GM19238 (cell line): Measurements from ENCODE around the gene CARD19.
"Not testable (repeated sequence)": the region's sequence is repeated elsewhere in the genome, so short reads cannot be mapped to it uniquely, and the experiment has no call there.

Experiments used
- DNase-seq: peaks from one replicate; pipeline ENCODE4 v3.0.0; 2011; ENCODE audit warnings: low spot score; ENCODE audit not compliant: insufficient read length

CARD19 gene

GRCh38 chr9:93130861-93131481, 35.0 kb downstream of the CARD19 start:
- DNase-seq: no peak

- DNase-seq: no peak
Measured at GRCh38 chr9:93131599-93132286, 35.7 kb downstream of the CARD19 start.

GRCh38 chr9:93132287-93132927, 36.4 kb downstream of the CARD19 start:
- DNase-seq: no peak

DNA sequence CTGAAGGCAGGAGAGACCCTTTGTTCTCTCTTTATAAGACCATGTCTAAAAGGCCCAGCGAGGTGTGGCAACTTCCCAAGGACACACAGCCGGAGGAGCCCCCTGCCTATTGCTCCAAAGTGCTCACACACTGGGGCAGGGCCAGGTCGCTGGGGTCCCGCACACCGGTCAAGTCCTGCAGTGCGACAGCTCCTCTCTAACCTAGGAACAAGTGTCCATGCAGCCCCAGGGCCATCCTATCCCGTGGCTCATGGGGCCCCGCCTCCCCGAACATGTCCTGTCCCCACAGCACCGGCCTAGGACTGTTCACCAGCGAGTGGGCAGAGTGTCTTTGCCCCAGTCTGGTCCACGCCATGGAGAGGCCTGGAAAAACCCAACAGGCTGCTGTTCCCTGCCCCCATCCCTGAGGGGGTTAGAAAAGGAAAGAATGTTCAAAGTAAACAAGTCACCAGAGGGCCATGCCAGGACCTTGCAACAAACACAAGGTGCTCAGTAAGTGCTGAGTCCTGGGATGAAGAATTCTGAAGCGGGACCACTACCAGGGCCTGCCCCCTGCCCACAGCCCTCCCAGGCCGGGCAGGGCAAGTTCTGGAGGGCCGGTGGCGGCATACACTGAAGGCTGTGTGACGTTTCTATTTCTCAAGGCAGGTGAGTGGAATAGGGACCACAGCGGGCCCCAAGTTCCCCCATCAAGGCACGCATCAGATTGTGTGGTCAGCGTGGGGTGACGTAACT, 37.1 kb downstream of the CARD19 start:
- DNase-seq: peak; percentile 64

DNA sequence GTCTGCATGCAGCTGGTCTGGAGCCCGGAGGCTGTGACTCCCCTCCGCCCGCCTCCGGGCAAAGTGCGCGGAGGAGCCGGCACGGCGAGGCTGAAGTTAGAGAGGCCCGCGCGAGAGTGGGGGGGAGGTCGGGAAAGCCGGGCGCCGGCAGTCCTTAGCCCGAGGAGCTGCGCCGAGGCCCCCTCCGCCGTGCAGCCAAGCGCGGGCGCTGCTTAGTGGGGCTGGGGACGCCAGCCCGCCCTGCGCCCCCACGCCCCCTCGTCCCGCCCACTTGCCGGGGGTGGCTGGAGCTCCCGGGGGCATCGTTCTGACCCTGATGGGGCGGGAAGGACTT, 37.6 kb downstream of the CARD19 start:
- no peak for DNase-seq

- DNase-seq: peak; percentile 81
Measured at GRCh38 chr9:93134015-93134739, 38.2 kb downstream of the CARD19 start, which contains the start of gene NINJ1. NINJ1 (minus strand) TSS chr9:93134251; CDS start chr9:93134217, 34 bp downstream.

DNA sequence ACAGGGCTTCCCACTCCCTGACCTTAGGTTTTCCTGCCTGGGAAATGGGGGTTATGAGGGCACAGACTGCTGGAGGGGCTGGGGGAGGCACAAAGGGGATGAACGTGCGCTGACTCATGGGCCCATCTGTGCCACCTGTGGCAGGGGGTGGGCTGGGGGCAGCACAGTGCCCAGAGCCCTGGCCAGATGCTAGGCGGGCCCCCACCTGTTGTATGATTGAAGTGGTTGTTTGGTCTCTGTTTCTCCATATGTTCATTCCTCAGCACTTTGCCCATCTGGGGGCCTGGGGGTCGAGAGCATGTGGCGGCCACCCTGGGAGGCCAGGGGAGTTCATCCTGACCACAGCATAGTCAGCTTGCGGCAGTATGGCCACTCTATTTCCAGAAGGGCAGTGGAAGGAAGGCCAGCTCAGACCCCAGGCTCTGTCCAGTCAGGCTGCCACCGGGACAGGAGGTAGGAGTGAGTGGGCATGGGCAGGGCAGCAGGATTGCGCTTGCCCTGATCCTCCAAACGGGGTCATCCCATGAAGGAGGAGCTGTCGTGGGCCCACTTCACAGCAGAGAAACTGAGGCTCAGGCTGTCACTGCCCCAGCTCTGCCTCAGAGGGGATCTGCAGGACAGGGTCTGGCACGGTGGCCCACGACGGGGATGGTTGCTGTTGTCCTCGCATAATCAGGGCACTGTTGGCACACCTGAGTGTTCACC, 38.9 kb downstream of the CARD19 start:
- DNase-seq: no peak

DNA sequence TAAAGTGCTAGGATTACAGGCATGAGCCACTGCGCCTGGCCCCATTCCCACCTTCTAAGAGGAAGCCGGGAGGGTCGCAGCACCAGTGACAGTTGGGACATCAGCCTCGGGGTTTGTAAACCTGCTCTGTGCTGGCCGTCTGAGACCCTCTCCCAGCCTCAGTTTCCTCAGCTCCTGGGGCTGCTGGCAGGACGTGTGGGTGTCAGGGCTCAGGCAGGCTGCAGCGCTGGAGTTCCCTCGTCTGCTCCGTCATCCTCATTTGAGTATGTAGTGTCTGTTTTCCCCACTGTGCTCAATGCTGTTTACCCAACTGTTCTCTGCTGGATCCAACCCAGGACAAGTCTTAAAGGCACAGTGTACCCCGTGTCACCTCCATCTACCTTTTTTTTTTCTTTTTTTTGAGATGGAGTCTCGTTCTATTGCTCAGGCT, 40.0 kb downstream of the CARD19 start:
- DNase-seq: no peak

GRCh38 chr9:93137362-93137761, 41.3 kb downstream of the CARD19 start:
- no peak for DNase-seq

DNA sequence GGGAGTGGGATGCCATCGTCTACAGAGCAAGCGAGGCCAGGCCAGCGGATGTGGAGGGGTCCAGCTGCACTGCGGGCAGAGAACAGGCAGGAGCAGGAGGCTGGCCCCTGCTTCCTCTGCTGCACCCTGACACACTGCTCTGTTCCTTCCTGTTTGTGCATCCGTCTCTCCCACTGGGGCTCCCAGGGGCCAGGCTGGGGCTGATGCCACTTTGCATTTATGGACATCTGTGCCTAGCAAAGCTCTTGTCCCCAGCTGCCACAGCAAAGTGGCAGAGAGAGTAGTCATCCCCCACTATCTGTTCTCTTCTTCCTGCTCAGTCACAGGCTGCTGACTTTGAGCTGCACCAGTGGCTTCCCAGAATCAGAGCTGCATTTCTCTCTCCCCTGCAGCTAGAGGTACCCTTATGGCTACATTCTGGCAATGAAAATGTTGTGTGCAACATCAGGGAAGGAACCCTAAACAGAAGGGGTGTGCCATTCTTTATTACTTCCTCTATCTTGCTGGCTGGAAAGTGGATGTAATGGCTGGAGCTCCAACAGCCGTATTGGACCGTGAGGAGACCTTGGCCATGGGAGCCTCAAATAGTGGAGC, 42.3 kb downstream of the CARD19 start:
- no peak for DNase-seq

- no peak for DNase-seq
Measured at GRCh38 chr9:93139365-93140182, 43.6 kb downstream of the CARD19 start.

DNA sequence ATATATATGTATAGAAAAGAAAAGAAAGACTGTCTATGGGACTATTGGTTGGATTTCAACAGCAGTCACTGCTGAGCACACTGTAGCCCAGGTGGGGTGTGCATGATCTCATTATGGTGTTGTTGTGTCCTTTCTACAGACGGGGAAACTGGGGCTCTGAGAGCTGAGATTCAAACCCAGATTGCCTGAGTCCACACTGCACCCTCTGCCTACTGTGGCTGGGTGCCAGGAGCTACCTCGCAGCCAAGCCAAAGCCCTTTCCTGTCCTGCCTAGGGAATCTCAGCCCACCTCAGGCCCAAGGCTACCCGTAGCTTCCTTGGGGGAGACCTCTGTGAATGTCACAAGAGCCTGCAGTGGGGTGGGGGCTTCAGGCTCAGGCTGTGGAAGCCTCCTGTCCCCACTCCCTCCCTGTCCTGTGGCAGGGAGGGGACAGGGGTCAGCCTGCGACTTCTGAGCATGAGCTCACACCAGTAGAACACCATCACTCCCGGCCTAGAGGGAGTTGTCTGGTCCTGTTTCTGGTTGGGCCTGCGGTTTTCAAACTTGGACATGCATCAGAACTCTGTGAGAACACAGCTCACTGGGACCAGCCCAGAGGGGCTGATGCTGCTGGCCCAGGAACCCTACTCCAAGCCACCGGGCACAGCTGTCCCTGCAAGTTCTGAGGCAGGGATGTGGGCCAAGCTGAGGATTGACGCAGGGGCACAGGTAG, 45.9 kb downstream of the CARD19 start:
- no peak for DNase-seq

DNA sequence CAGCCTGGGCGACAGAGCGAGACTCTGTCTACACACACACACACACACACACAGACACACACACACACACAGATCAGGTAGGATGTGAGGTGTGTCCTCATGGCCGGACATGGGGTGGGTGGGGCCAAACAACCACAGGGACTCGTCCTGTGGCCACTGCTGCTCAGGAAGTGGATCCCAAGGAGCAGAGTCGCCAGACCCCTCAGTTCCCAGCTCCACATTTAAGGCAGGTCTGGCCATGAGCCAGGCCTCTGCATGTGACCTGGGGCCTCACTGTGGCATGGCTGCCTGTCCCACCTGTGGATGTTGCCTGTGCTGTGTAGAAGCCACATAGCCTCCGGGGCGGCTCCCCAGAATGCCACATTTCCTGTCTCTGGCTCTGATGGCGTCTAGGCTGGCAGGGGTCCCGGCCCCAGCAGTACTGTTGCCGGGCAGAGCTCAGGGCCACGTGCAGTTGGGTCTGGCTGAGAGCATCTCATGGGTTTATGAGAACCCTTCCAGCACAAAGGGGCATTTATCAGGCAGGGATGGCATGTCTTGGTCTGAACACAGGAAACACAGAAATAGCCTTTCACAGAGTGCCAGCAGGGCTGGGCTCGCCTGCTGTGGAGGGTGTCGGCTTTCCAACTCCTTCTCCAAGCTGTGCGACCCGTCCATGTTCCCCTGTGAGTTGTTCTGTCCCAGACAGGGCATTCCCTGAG, 48.0 kb downstream of the CARD19 start:
- no peak for DNase-seq

- not testable (repeated sequence) for DNase-seq
Measured at GRCh38 chr9:93146696-93147095, 50.7 kb downstream of the CARD19 start.

- DNase-seq: no peak
Measured at GRCh38 chr9:93147632-93148031, 51.6 kb downstream of the CARD19 start.

DNA sequence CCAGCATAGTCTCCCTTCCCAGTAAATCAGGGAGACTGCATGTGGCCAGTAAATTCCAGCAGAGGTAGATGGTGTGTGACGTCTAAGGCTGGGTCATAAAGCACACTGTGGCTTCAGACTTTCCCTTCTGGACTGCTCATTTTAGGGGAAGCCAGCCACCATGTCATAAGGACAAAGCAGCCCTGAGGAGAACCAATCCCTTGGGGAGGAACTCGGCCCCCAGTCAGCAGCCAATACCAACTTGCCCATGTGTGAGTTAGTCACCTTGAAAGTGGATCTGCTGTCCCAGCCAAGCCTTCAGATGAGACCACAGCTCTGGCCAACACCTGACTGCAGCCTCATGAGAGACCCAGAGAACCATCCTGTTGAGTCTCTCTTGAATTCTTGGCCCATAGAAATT, 52.7 kb downstream of the CARD19 start:
- DNase-seq: no peak

DNA sequence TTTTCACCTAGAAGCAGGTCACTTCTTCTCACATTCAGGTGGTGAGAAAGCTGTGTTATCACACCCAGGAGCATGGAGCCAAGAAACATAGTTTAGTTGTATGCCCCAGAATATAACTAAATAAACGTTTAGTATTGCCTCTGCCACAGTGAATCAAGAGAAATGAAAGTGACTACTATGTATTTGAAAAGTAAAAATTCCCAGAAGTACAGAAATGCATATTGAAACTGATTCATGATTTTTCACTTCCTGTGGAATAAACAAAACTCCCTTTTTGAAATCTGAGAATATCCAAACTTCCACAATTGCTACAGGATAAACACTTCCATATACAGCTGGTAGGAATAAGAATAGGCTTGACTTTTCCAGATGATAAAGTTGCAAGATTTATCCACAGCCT, 53.3 kb downstream of the CARD19 start:
- DNase-seq: no peak

DNA sequence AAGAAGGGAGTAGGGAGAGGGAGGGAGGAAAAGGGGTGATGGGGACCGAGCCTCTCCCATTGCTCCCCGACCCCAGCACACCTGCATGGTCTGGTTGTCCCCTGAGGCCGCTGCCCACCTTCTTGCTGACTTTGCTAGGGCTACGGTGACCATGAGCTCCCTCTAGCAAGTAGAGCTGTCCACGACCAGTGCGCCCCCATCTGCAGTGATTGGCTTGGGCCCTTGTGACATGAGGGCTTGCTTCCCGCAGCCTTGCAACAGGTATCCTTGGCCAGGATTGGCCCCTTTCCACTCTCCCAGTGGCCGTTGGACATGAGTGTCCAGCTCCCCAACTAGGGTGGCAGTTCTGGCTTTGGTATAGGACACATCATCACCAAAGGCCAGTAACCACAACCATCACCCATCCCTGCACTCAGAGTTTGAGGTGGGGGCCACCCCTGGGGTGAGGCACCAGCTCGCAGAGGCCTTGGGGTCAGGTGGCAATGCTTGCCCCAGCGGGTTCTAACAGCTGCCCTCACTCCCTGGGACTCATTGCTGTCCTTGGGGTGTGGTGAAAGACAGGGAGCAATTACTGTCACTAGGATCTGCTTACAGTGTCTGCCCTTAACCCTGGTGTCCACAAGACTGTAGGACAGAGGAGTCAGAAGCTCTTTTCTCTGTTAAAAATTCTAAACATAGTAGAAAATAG, 55.2 kb downstream of the CARD19 start:
- DNase-seq: no peak
